Measurements from ENCODE around the gene DHX40.

DNA sequence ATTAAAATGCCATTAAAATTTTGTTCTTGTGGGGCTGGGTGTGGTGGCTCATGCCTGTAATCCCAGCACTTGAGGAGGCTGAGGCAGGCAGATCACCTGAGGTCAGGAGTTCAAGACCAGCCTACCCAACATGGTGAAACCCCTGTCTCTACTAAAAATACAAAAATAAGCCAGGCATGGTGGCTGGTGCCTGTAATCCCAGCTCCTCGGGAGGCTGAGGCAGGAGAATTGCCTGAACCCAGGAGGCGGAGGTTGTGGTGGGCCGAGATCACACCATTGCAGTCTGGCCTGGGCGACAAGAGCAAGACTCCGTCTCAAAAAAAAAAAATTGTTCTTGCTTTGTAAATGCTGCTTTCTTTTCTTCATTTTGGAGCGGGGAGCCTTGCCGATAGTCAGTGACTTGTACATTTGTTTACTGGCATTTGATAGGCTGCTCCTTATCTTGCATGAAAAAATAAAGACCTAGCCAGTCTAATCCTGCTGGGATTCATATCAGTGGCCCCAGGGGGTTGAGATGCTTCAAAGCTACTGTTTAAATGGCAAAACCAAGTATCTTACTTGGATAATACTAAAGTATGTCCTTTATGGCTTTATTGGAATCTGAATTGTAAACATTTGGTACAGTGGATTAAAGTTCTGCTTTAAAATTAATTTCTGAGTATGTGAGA lies 51.0 kb downstream of the DHX40 start:
- no peak for TF ChIP-seq POLR2A (IDR thresholded peaks at IDR 0.05)
- TF ChIP-seq, protein P1, sequence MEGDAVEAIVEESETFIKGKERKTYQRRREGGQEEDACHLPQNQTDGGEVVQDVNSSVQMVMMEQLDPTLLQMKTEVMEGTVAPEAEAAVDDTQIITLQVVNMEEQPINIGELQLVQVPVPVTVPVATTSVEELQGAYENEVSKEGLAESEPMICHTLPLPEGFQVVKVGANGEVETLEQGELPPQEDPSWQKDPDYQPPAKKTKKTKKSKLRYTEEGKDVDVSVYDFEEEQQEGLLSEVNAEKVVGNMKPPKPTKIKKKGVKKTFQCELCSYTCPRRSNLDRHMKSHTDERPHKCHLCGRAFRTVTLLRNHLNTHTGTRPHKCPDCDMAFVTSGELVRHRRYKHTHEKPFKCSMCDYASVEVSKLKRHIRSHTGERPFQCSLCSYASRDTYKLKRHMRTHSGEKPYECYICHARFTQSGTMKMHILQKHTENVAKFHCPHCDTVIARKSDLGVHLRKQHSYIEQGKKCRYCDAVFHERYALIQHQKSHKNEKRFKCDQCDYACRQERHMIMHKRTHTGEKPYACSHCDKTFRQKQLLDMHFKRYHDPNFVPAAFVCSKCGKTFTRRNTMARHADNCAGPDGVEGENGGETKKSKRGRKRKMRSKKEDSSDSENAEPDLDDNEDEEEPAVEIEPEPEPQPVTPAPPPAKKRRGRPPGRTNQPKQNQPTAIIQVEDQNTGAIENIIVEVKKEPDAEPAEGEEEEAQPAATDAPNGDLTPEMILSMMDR (IDR thresholded peaks at IDR 0.05): no peak
